Stimulated activated CD8-positive, alpha-beta memory T cell treated with anti-CD3 and anti-CD28 coated beads, Interleukin-12 subunit alpha, Interleukin-12 subunit beta, amount 100 ng/mL, for 1 hour (primary cell): Measurements from ENCODE around the gene NPTN.
"Not testable (repeated sequence)": the region's sequence is repeated elsewhere in the genome, so short reads cannot be mapped to it uniquely, and the experiment has no call there.

Source experiments
- DNase-seq: peaks from one replicate; pipeline ENCODE4 v3.0.0-alpha.2; 2020; ENCODE audit warnings: low read depth

NPTN gene

DNA sequence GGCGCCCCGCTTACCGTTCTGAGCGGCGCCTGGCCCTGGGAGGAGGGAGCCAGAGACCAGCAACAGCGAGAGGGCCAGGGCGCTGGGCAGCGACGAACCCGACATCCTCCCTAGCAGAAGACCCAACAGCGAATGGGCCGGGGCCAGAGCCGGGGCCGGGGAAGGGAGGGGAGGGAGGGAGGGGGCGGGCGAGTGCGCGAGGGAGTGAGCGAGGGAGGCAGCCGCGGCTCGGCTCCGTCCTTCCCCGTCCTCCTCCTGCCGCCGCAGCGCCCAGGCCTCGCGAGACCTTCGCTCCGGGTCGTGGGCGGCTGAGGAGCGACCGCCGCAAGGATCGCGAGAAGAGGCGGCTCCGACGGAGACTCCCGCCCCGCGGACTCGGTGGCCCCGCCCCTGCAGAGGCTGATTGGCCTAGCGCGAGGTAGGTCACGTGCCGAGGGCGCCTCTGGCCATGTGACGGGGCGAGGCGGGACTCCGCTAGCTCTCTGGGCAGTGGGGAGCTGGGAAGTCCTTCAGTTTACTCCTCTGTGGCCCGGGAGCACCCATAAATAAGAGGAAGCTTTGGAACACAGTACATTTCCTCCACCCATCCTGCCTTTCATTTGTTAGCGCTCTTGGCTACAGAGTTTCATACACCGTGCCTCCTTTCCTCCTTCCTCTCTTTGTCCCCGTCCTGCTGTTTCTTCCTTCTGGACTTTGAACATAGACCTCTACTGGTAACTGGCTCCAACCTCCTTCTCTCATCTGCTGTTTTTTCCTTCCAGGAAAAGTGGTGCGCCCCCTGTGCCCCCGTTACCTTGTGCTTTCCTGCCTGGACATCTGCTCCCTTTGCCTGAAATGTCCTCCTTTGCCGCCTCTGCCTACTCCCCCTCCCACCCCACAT is at the start of gene NPTN:
Gene NPTN (minus strand): TSS at position 279 of the 880 bp plus-strand sequence. CDS start 174 bp downstream, at position 105.
- DNase-seq = peak; percentile 96

DNA sequence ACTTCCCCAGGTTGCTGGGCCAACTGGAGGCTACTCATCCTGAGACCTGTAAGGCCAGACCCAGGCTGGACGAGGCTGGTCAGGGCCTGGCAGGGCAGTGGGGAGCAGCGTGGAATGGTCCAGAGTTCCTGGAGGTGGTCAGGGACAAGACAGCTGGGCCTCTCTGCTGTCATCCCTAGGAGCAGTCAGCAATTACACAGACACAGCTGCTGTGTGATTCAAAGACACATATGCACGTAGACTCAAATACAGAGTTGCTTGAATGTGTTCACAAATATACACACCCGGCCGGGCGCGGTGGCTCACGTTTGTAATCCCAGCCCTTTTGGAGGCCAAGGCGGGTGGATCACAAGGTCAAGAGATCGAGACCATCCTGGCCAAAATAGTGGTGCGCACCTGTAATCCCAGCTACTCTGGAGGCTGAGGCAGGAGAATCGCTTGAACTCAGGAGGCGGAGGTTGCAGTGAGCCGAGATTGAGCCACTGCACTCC is 49.5 kb upstream of the NPTN start:
- DNase-seq = no peak

DNA sequence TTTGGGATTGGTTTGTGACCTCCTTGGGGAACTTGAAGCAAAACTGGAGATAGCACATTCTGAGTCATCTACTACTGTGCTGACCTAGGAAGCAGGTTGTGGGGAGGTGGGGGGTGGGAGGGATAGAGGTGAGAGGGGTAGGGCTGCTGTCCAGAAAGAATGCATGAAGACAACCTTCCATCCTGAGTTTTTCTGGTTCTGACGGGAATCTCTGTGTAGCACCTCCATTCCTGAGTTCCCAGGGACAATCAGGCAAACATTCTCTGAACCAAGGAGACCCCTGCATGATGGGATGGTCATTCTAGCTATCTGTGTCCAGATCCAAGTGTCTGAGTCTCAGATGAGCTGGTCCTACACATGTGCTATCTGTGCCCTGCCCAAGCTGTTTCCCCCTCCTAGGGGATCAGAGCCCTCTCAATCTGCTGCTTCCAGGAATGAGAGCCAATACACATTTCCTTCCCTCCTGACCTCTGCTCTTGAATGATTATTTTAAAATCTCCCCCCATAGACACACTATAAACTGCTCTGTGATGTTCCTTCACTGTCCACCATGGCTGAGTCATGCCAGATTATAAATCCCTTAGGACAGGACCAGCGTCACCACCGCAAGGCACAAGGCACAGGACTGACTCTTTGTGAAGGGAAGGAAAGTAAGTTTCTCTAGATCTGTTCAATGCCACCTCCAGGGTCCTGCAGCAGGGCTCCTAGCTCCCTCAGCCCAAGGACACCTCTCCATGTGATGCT is 48.8 kb upstream of the NPTN start:
- DNase-seq = no peak

DNA sequence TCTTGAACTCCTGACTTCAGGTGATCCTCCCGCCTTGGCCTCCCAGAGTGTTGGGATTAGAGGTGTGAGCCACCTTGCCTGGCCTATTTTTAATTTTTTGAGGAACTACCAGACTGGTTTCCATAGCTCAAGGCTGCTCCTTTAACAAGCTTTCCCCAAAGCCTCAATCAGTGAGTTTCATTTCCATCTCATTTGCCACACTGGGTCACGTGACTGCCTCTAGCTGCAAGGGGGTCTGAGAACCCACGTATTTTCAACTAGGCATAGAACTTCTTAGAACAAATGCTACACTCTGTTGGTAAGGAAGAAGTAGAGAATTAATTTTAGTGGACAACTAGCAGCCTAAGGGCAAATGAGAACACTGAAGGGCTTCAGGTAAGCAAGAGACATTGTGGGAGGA is 47.9 kb upstream of the NPTN start:
- no peak for DNase-seq

DNA sequence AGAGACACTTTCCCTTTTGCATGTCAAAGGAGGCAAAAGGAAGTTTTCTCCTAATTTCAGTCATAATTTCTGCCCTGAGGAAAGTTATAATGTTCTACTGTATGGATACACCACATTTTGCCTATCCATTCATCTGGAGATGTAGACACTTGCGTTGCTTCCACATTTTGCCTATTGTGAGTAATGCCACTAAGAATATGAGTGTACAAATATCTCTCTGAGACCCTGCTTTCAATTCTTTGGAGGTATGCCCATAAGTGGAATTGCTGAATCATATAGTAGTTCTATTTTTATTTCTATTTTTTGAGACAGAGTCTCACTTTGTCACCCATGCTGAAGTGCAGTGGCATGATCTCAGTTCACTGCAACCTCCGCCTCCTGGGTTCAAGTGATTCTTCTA is 47.4 kb upstream of the NPTN start:
- DNase-seq = no peak

DNA sequence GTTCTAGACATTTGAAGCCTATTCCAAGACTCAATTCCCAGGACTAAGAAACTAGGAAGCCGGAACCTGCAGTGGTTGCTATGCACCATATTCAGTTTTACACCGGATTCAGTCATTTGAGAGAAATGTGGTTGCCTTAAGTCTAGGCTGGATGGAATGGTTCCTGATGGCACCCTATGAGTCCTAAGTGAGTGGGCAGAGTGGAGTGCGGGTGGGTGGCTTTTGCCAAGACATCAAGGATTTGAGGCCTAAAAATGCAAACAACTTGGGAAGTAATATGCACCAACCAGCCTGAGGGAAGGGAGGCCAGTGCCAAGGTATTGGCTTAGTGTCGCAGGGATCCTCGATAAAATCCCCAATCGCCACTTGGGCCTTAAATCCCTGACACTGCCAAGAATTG is 46.8 kb upstream of the NPTN start:
- no peak for DNase-seq

DNA sequence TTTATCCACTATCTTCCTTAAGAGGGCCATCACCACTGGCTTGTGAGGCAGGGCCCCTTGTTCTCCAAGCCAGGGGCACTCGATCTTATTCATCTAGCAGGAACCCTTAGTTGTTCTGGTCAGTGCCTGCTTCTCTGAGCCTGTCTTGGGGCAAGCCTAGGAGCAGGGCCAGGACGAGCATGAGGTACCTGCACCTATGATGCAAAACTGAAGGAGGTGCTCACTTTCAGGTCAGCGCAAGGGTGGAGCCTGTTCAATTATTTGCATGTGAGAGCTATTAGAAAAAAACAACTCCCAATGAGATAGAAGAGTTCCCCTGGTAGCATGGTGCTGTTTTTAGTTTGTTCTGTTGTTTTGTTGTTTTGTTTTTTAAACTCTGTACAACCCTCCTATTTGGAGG is 46.0 kb upstream of the NPTN start:
- no peak for DNase-seq

DNA sequence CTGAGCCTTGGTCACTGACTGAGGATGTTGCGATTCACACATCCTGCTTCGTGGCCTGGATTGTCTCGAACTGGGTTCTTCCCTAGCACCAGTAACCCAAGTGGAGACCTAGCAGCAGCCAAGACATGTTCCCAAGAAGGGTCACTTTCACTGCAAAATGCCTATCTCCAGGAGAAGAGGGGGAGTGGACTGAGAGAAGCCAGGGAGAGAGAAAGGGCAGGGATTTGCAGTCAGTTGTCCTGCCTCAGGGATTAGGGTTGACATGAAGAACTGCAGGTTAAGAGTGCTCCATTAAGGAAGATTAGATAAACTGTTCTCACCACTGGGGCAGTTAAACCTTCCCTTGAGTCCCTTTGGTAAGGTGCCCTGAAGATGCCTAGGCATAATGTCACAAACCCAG is 45.3 kb upstream of the NPTN start:
- no peak for DNase-seq

DNA sequence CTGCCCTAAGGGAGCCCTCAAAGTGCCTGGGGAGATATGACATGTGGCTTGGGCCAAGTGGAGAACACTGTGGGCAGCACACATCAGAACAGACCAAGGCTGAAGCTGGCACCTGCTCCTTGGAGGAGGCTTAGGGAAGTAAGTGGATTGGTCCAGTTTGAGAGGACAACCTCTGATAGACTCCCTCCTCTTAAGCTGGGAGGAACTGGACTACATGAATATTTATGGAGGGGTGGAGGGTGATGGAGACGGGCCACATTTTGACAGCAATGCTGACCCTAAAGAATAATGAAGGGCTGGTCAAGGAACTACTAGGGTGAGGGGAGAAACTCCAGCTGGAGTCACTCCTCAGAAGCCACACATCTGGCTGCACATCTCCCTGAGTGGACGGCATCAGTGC is 44.5 kb upstream of the NPTN start:
- no peak for DNase-seq

DNA sequence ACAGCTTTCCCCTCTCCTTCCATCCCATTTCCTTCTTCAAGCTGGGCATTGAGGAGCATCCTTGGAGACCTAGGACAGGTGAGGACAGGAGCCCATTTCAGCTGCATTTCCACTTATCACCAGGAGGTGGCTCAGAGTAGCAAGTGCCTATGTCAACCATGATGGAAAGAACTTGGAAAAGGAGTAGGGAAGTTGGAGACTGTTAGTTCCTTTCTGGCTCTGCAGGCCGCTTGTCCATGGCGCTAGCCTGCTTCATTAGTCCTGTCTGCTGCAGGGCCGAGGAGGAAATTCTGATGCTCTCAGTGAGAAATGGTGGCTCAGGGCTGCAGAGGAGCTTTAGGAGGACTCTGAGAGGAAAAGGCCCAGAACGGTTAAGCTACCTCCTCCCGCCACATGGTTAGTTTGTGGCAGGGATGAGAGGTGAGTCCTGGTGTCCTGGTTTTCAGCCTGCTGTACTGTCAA is 44.0 kb upstream of the NPTN start:
- DNase-seq = peak; percentile 30

DNA sequence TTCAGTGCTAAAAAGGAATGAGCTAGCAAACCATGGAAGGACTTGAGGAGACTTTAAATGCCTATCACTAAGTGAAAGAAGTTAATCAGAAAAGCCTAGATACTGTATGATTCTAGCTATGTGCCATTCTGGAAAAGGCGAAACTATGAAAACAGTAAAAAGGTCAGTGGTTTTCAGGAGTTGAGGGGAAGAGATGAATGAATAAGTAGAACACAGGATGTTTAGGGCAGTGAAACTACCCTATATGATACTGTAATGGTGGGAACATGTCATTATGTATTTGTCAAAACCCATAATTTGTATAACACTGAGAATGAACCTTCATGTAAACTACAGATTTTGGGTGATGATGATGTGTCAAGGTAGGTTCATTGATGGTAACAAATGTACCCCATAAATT is 41.4 kb upstream of the NPTN start:
- no peak for DNase-seq

DNA sequence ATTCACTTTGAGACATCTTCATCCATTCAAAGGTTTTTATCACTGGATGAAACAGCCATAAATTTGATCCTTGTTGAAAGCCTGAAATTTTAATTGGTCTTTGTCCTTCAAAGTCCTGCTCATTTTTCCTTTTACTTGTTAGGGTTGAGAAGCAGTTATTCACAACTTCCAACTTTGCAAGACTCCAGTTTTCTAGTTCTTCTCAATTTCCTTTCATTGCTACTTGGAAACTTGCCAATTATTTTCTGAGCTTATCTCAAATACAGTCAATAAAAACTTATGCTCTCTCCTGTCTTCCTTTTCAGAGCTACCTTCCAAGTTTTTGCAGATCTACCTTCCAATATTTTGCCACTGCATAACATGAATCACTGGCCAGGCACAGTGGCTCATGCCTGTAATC is 27.3 kb upstream of the NPTN start:
- DNase-seq = no peak

DNA sequence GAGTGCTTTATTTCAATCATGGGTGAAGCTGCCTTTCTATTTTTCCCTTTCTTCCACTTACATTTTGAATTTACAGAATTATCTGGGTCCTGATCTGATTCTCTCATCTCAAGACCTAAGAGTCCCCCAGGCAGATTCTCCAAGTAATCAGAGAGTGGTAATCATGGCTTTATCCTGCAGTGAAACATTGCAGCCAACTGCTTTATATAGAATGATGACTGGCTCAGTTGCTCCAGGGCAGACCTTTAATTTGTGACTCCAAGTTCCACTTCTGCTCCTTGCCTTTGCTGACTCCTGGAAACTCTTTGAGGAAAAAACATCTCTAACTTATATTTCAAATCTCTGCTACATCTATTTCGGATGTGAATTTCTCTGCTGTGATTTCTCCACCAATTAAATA is 25.5 kb upstream of the NPTN start:
- no peak for DNase-seq

DNA sequence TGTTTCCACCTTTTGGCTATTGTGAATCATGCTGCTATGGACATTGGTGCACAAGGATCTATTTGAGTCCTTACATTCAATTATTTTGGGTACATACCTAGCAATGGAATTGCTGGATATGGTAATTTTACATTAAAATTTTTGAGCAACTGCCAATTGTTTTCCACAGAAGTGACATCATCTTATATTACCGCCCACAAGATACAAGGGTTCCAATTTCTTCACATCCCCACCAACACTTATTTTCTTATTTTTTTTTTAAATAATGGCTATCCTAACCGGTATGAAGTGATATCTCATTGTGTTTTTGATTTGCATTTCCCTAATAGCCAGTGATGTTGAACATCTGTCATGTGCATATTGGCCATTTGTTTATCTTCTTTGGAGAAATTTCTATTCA is 22.5 kb upstream of the NPTN start:
- no peak for DNase-seq

DNA sequence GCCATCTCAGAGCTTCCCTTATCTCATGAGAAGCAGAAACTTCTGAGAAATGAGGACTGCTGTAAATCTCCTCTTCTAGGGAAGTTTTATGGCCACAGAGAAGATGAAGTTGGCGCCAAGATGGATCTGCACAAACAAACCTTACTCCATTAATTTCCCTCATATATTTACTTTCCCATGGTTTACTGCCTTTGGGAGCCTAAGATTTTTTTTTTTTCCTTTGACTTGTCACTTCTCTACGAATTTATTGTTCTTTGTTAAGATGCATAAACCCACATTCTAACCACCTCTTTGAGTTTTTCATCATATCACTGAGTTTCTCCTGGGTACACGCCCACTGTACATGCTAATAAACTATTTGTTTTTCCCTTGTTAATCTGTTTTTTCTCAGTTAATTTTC is 21.5 kb upstream of the NPTN start:
- DNase-seq = no peak

DNA sequence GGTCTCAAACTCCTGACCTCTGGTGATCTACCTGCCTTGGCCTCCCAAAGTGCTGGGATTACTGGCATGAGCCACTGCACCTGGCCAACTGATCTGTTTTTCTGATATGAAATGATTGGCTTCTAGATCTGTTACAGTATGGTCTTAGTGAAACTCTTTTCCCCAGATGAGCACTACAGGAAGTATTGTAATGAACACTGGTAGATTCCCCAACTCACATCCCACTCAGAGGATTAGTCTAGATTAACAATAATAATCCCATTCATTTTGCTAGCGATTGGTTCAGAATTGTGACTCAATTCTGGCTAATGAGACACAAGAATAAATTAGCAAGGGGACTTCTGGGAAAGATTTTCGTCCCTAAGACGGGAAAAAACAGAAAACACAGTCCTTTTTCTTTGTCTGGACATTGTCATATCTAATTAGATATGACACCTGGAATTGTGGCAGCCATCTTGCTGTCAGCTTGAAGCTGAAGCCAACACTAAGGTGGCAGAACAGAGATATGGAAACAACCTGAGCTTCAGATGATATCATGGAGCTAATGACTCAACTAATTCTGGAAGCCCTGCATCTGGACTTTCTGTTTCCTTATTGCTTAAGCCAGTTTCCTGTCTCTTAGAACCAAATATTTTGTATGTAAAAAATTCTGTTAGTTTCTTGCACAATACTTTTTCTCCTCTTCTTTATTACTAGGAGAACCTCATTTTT is 17.4 kb upstream of the NPTN start:
- DNase-seq = no peak

DNA sequence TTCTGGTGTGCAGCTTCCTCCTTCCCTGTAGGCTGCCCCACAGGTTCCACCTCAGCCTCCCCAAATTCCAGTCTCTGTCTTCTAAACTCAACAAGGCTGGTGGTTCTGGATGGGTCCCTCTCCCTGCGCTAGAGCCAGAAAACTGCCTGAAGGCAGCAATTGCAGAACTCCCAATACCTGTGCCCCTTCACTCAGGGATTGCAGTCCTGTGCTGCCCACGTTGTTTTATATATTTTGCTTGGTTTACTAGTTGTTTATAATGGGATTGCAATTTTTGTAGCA is 14.8 kb upstream of the NPTN start:
- DNase-seq = no peak

DNA sequence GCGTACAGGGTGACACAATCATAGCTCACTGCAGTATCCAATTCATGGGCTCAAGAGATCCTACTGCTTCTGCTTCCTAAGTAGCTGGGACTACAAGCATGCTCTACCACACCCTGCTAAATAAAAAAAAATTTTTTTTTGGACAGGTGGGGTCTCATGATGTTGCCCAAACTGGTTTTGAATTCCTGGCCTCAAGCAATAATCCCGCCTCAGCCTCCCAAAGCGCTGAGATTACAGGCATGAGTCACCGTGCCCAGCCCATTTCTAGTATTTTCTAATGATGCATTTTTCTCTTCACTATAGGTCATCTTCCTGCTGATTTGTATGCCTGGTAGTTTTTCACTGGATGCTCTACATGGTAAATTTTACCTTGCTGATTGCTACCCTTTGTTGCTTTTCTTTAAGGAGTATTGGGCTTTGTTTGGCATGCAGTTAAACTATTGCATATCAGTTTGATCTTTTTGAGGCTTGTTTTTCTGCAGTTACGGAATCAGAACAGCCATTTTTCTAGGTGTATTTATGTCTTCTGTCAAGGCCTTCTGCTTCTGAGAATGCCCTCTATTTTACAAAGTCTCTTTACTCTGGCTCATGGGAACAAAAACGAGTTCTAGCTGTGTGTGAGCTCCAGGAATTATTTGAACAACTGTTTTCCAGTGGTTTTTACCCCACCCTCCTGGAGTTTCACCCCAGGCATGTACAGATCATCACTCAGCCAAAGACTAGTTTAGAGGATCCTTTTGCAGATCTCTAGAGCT is 14.2 kb upstream of the NPTN start:
- no peak for DNase-seq

DNA sequence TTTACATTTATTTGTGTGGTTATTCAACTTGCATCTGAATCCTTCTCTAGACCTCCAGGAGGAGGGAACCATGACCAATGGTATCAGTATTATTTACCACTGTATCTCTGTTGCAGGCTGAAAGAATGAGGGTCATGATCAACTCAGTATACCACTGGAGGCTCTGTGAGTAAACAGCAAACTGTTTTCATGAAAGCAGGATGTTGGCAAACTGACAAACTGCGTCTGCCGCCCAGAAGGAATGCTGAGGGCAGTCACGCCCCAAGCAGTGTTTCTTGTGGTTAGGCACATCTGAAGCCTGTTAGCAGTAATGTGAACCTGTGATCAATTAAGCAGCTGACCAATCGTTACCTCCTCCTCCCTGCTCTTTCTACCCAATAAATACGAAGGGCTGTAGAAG is 6.3 kb upstream of the NPTN start:
- not testable (repeated sequence) for DNase-seq

DNA sequence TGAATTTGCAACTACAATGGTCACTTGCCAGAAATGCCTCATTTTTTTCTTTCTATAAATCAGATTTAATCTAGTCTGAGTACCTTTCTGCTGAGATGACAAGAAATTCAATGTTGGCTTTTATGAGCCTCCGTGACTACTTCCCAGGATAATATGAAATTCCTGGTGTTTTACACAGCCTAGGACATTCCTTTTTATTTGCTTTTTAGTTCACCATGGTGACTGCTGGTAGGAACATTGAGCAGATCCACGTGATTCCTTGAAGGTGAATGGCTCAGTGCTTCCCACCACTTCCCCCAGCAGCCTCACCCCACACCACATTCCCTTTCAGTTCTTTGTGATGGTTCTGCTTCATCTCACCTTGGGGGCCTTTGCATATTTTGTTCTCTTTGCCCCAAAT is 4.3 kb upstream of the NPTN start:
- no peak for DNase-seq

DNA sequence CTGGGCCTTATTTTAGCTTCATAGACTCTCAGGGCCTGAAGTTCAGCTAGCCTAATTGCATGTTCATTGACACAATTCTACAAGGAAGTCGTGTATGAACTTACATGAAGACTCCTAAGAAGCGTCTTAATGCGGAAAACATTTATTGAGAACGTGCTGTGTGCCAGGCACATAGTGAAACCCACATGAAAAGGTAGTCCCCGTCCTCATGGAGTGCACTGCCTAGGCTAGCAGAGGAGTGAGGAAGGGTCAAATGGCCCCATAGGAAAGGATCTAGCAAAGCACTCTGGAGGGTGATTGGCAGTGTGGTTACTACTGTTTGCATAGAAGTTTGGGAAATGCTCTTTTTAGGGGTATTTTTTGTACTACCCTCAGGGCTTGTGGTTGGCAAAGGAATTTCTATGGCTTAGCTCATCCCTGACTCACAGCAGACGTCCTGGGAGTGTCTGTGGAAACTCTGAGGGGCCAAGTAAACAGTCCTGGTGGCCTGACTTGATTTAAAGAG is 854 bp upstream of the NPTN start:
- no peak for DNase-seq

DNA sequence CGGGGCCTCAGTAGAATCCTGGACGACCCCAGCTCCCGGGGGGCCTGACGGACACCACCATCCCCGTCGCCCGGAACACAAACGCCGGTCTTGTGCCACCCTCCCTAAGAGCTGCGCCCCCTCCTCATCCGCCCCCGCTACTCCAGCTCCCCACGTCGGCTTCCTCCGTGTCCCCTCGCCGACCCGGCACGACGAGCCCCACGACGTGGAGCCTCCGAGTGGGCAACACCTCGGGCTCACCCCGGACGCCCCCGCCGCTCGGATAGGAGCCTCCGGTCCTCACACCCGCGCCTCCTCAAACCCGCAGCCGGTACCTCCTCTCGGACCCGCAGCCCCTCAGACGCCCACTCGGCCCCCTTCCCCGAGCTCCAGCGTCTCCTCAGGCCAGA is 525 bp downstream of the NPTN start:
- DNase-seq = no peak
